ENCODE data around the gene ABCD2.
"Not testable (repeated sequence)": the region's sequence is repeated elsewhere in the genome, so short reads cannot be mapped to it uniquely, and the experiment has no call there.

Gene ABCD2

GRCh38 chr12:39606712-39607423 is 12.7 kb downstream of the ABCD2 start:
- Histone ChIP-seq H3K4me3 (ENCODE audit: severe bottlenecking) (no peak overlapping the region), H3K27me3 (ENCODE audit: insufficient read depth, poor library complexity, severe bottlenecking) (no peaks in the 10 kb centered on the region), H3K4me1 (ENCODE audit: insufficient read depth, poor library complexity, severe bottlenecking) (peaks cover 31% of the 10 kb centered on the region), H3K9me3 (ENCODE audit: severe bottlenecking) (no peaks in the 10 kb centered on the region), H3K27ac (ENCODE audit: poor library complexity, severe bottlenecking) (peak overlapping the region; percentile 77), H3K36me3 (ENCODE audit: low read depth) (no peaks in the 10 kb centered on the region)
- ATAC-seq (ENCODE audit: low read depth) (peak; percentile 71), DNase-seq (ENCODE audit: low spot score) (no peak)
- no peak for TF ChIP-seq CTCF (IDR thresholded peaks at IDR 0.05; ENCODE audit: poor library complexity, severe bottlenecking)

GRCh38 chr12:39605996-39606395 is 13.6 kb downstream of the ABCD2 start:
- H3K36me3 ChIP-seq (ENCODE audit: low read depth), result no peaks in the 10 kb centered on the region
- H3K4me1 ChIP-seq (ENCODE audit: insufficient read depth, poor library complexity, severe bottlenecking), result peaks cover 31% of the 10 kb centered on the region
- no peak for DNase-seq (ENCODE audit: low spot score)
- ATAC-seq (ENCODE audit: low read depth), result peak; percentile 87
- TF ChIP-seq CTCF (IDR thresholded peaks at IDR 0.05; ENCODE audit: poor library complexity, severe bottlenecking), result no peak
- no peaks in the 10 kb centered on the region for H3K27me3 ChIP-seq (ENCODE audit: insufficient read depth, poor library complexity, severe bottlenecking)
- H3K27ac ChIP-seq (ENCODE audit: poor library complexity, severe bottlenecking), result peak overlapping the region; percentile 77
- H3K4me3 ChIP-seq (ENCODE audit: severe bottlenecking), result no peak overlapping the region
- H3K9me3 ChIP-seq (ENCODE audit: severe bottlenecking), result no peaks in the 10 kb centered on the region

GRCh38 chr12:39605501-39605900 is 14.1 kb downstream of the ABCD2 start:
- Histone ChIP-seq H3K4me1 (ENCODE audit: insufficient read depth, poor library complexity, severe bottlenecking) (peaks cover 31% of the 10 kb centered on the region), H3K36me3 (ENCODE audit: low read depth) (no peaks in the 10 kb centered on the region), H3K27me3 (ENCODE audit: insufficient read depth, poor library complexity, severe bottlenecking) (no peaks in the 10 kb centered on the region), H3K4me3 (ENCODE audit: severe bottlenecking) (no peak overlapping the region), H3K9me3 (ENCODE audit: severe bottlenecking) (no peaks in the 10 kb centered on the region), H3K27ac (ENCODE audit: poor library complexity, severe bottlenecking) (peak overlapping the region; percentile 77)
- TF ChIP-seq CTCF (IDR thresholded peaks at IDR 0.05; ENCODE audit: poor library complexity, severe bottlenecking), result no peak
- ATAC-seq (ENCODE audit: low read depth) (peak; percentile 84), DNase-seq (ENCODE audit: low spot score) (no peak)

GRCh38 chr12:39603065-39603464 is 16.5 kb downstream of the ABCD2 start:
- H3K4me3 ChIP-seq (ENCODE audit: severe bottlenecking), result no peak overlapping the region
- H3K9me3 ChIP-seq (ENCODE audit: severe bottlenecking), result no peaks in the 10 kb centered on the region
- ATAC-seq (ENCODE audit: low read depth) (no peak), DNase-seq (ENCODE audit: low spot score) (no peak)
- no peaks in the 10 kb centered on the region for H3K36me3 ChIP-seq (ENCODE audit: low read depth)
- no peak overlapping the region for H3K27ac ChIP-seq (ENCODE audit: poor library complexity, severe bottlenecking)
- no peaks in the 10 kb centered on the region for H3K27me3 ChIP-seq (ENCODE audit: insufficient read depth, poor library complexity, severe bottlenecking)
- no peak for TF ChIP-seq CTCF (IDR thresholded peaks at IDR 0.05; ENCODE audit: poor library complexity, severe bottlenecking)
- H3K4me1 ChIP-seq (ENCODE audit: insufficient read depth, poor library complexity, severe bottlenecking), result peaks cover 31% of the 10 kb centered on the region

- not testable (repeated sequence) for ATAC-seq (ENCODE audit: low read depth); H3K9me3 ChIP-seq (ENCODE audit: severe bottlenecking); H3K36me3 ChIP-seq (ENCODE audit: low read depth); H3K27me3 ChIP-seq (ENCODE audit: insufficient read depth, poor library complexity, severe bottlenecking); H3K4me3 ChIP-seq (ENCODE audit: severe bottlenecking); H3K27ac ChIP-seq (ENCODE audit: poor library complexity, severe bottlenecking); DNase-seq (ENCODE audit: low spot score)
- H3K4me1 ChIP-seq (ENCODE audit: insufficient read depth, poor library complexity, severe bottlenecking), result peaks cover 27% of the 10 kb centered on the region
These were observed 17.7 kb downstream of the ABCD2 start for GRCh38 chr12:39601951-39602350.
